OCI-LY7 (cell line): ENCODE measurements around the gene SNX12.

Experiments used
- EZH2phosphoT487 ChIP-seq: fragments of 200-600 bp; sonication (generic); IDR thresholded peaks from 2 replicates; pipeline ENCODE4 v1.6.1; 2018; ENCODE audit warnings: low read depth, borderline replicate concordance, mild to moderate bottlenecking, mixed run types, antibody characterized with exemption, low read length, moderate library complexity, mixed read lengths
- TF ChIP-seq, protein P1 (sequence below): fragments of 200-600 bp; sonication (generic); conservative IDR thresholded peaks from 2 replicates; pipeline ENCODE4 v1.5.1; 2014; ENCODE audit warnings: mild to moderate bottlenecking, antibody characterized with exemption, low read length, moderate library complexity, mixed read lengths

DNA sequence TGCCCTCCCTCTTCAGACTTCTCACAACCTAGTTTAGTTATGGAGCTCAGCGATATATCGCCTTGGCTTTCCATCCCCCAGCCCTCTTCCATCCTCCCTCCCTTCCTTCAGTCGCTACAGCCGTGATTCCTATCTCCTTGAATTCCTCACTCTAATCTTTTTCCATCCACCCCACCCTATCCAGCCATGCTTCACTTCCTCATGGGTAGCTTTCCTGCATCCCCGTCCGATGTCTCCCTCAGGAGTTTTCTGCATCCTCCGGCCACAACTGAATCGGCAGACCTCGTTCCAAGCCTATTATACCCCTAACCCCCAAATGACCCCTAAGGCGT is 456 bp downstream of the SNX12 start:
- TF ChIP-seq, protein P1, sequence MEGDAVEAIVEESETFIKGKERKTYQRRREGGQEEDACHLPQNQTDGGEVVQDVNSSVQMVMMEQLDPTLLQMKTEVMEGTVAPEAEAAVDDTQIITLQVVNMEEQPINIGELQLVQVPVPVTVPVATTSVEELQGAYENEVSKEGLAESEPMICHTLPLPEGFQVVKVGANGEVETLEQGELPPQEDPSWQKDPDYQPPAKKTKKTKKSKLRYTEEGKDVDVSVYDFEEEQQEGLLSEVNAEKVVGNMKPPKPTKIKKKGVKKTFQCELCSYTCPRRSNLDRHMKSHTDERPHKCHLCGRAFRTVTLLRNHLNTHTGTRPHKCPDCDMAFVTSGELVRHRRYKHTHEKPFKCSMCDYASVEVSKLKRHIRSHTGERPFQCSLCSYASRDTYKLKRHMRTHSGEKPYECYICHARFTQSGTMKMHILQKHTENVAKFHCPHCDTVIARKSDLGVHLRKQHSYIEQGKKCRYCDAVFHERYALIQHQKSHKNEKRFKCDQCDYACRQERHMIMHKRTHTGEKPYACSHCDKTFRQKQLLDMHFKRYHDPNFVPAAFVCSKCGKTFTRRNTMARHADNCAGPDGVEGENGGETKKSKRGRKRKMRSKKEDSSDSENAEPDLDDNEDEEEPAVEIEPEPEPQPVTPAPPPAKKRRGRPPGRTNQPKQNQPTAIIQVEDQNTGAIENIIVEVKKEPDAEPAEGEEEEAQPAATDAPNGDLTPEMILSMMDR = no peak
- no peak for TF ChIP-seq EZH2phosphoT487
